Chondrocyte (in vitro differentiated cells): ENCODE measurements around the gene NECAP2. TPM values are rescaled to one million over a fixed set of nuclear protein-coding genes. Genes with fewer than 3 reads are reported as not detected.
"Not testable (repeated sequence)": the region's sequence is repeated elsewhere in the genome, so short reads cannot be mapped to it uniquely, and the experiment has no call there.

Source experiments
- DNase-seq: peaks from one replicate; pipeline ENCODE4 v3.0.0; 2021; ENCODE audit warnings: mixed read lengths, low spot score
- H3K27ac Mint-ChIP-seq: one replicate; pipeline ENCODE4 v1.8.0; 2021; ENCODE audit warnings: mild to moderate bottlenecking, moderate library complexity, mixed read lengths; ENCODE audit not compliant: unreplicated experiment
- H3K27me3 Mint-ChIP-seq: 2 replicates; pipeline ENCODE4 v1.8.0; 2021; ENCODE audit warnings: low read depth, mixed read lengths
- H3K36me3 Mint-ChIP-seq: 2 replicates; pipeline ENCODE4 v1.8.0; 2021; ENCODE audit warnings: low read depth, mixed read lengths
- H3K4me1 Mint-ChIP-seq: 2 replicates; pipeline ENCODE4 v1.8.0; 2021; ENCODE audit warnings: low read depth, mild to moderate bottlenecking, mixed read lengths
- H3K4me3 Mint-ChIP-seq: one replicate; pipeline ENCODE4 v1.8.0; 2021; ENCODE audit warnings: mild to moderate bottlenecking, moderate library complexity, mixed read lengths; ENCODE audit not compliant: unreplicated experiment
- H3K9me3 Mint-ChIP-seq: 2 replicates; pipeline ENCODE4 v1.8.0; 2021; ENCODE audit warnings: low read depth, mixed read lengths
- total RNA-seq: library from RNA; stranded (reverse); gene quantifications from 3 replicates; pipeline ENCODE4 v1.2.1, GENCODE V29; 2021

NECAP2 gene
- total RNA-seq, 1 donor from 2014 or later, result 51.7 TPM

DNA sequence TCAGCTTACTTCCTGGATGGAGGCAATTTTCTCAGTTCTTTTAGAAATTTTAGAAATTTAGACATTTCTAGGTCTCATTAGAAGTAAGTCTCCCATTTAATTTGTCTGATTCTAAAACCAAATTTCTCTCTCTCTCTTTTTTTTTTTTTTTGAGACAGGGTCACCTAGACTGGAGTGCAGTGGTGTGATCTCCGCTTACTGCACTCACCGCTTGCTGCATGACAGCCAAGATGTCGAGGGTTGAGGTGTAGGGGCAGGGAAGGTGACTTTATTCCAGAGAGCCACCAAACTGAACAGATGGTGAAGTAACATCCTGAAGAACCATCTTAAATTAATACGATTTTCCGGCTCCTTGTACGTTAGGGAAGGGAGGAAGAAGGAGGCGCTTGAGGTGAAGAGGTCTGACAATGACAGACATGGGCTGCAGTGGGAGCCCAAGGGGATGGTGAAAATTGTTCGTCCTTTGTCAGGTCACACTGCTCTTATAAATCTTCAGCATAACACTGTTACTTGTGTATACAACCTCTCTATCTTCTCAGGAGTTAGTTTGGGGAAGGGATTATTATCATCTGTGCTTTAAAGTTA is 68.4 kb downstream of the NECAP2 start:
- H3K4me1 Mint-ChIP-seq, H3K27me3 Mint-ChIP-seq: not testable (repeated sequence)

More for the DNA sequence above, 68.4 kb downstream of the NECAP2 start:
- H3K4me3 Mint-ChIP-seq, DNase-seq, H3K9me3 Mint-ChIP-seq, H3K36me3 Mint-ChIP-seq, H3K27ac Mint-ChIP-seq: not testable (repeated sequence)

Other genes with a start within 250 kb of the NECAP2 start
- 14.4 to 17.7 TPM (median 16.1 TPM) in 3 replicates for gene ARHGEF19, start 228.1 kb upstream of the NECAP2 start, total RNA-seq
- gene CPLANE2, start 203.5 kb upstream of the NECAP2 start, total RNA-seq, result 8.5 to 12.3 TPM (median 12.0 TPM) in 3 replicates
- 17.8 to 20.9 TPM (median 20.1 TPM) in 3 replicates for gene FBXO42, start 88.2 kb upstream of the NECAP2 start, total RNA-seq
- 113 to 117 TPM (median 113 TPM) in 3 replicates for gene SZRD1, start 73.5 kb upstream of the NECAP2 start, total RNA-seq
- gene SPATA21, start 3.3 kb upstream of the NECAP2 start, total RNA-seq, result not detected in 3 replicates
- gene RNU1-1, start 73.6 kb downstream of the NECAP2 start, total RNA-seq, result 1,438 to 1,620 TPM (median 1,579 TPM) in 3 replicates
- 52.1 to 67.7 TPM (median 58.9 TPM) in 3 replicates for gene NBPF1, start 172.8 kb downstream of the NECAP2 start, total RNA-seq
- gene RNU1-3, start 226.2 kb downstream of the NECAP2 start, total RNA-seq, result 1,438 to 1,620 TPM (median 1,579 TPM) in 3 replicates